Ishikawa (cell line): Measurements from ENCODE around the gene MAP3K10.

Experiments
- CREB1 ChIP-seq: IDR thresholded peaks from 2 replicates; pipeline ENCODE4 v1.6.1; 2012; ENCODE audit warnings: low read depth
- EGR1 ChIP-seq: IDR thresholded peaks from 2 replicates; pipeline ENCODE4 v1.6.1; 2012
- EP300 ChIP-seq: IDR thresholded peaks from 2 replicates; pipeline ENCODE4 v1.6.1; 2012; ENCODE audit warnings: borderline replicate concordance
- FOXM1 ChIP-seq: IDR thresholded peaks from 2 replicates; pipeline ENCODE4 v1.6.1; 2012; ENCODE audit warnings: low read depth, borderline replicate concordance
- MAX ChIP-seq: IDR thresholded peaks from 2 replicates; pipeline ENCODE4 v1.6.1; 2012
- NFIC ChIP-seq: IDR thresholded peaks from 2 replicates; pipeline ENCODE4 v1.6.1; 2012
- RAD21 ChIP-seq: IDR thresholded peaks from 2 replicates; pipeline ENCODE4 v1.6.1; 2012; ENCODE audit warnings: low read depth
- TAF1 ChIP-seq: IDR thresholded peaks from 2 replicates; pipeline ENCODE4 v1.6.1; 2012; ENCODE audit warnings: low read depth, mild to moderate bottlenecking
- TCF12 ChIP-seq: IDR thresholded peaks from 2 replicates; pipeline ENCODE4 v1.6.1; 2012; ENCODE audit warnings: low read depth
- USF1 ChIP-seq: IDR thresholded peaks from 2 replicates; pipeline ENCODE4 v1.6.1; 2012
- YY1 ChIP-seq: IDR thresholded peaks from 2 replicates; pipeline ENCODE4 v1.6.1; 2012; ENCODE audit warnings: low read depth
- ZBTB7A ChIP-seq: IDR thresholded peaks from 2 replicates; pipeline ENCODE4 v1.6.1; 2012; ENCODE audit warnings: low read depth
- TF ChIP-seq, protein P1 (sequence below): IDR thresholded peaks from 2 replicates; pipeline ENCODE4 v1.6.1; 2012; ENCODE audit warnings: low read depth, mild to moderate bottlenecking

The MAP3K10 gene

DNA sequence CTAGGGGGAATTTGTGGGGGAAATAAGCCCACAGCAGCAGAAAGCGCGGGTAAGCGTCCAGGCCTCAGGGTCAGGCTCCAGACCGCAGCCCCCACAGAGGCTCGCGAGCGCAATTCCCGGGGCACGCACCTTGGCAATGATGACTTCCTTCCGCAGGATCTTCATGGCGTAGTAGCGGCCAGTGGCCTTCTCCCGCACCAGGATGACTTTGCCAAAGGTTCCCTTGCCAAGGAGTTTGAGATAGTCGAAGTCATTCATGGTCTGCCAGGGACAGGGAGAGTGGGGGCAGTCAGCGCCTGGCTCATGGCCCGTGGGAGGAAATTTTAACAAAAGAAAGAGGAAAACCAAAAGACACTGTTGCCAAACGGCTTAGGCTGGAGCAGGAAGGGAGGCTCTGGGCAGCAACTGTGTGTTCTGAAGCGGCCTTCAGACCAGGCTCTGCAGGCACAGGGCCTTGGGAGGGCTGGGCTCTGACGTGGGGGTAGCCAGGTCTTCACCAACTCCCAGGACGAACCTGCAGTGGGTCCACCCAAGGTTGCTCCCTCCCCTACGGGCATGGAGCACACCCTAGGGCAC, 50.7 kb downstream of the MAP3K10 start:
- TF ChIP-seq USF1 = no peak
- TF ChIP-seq MAX = no peak
- no peak for TF ChIP-seq FOXM1
- TF ChIP-seq ZBTB7A = no peak
- TF ChIP-seq TAF1 = no peak
- TF ChIP-seq EP300 = no peak
- no peak for TF ChIP-seq CREB1

GRCh38 chr19:40242480-40242879, 51.3 kb downstream of the MAP3K10 start:
- TF ChIP-seq TAF1 = no peak
- TF ChIP-seq, protein P1, sequence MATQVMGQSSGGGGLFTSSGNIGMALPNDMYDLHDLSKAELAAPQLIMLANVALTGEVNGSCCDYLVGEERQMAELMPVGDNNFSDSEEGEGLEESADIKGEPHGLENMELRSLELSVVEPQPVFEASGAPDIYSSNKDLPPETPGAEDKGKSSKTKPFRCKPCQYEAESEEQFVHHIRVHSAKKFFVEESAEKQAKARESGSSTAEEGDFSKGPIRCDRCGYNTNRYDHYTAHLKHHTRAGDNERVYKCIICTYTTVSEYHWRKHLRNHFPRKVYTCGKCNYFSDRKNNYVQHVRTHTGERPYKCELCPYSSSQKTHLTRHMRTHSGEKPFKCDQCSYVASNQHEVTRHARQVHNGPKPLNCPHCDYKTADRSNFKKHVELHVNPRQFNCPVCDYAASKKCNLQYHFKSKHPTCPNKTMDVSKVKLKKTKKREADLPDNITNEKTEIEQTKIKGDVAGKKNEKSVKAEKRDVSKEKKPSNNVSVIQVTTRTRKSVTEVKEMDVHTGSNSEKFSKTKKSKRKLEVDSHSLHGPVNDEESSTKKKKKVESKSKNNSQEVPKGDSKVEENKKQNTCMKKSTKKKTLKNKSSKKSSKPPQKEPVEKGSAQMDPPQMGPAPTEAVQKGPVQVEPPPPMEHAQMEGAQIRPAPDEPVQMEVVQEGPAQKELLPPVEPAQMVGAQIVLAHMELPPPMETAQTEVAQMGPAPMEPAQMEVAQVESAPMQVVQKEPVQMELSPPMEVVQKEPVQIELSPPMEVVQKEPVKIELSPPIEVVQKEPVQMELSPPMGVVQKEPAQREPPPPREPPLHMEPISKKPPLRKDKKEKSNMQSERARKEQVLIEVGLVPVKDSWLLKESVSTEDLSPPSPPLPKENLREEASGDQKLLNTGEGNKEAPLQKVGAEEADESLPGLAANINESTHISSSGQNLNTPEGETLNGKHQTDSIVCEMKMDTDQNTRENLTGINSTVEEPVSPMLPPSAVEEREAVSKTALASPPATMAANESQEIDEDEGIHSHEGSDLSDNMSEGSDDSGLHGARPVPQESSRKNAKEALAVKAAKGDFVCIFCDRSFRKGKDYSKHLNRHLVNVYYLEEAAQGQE = no peak
- TF ChIP-seq RAD21 = no peak
- TF ChIP-seq MAX = no peak
- TF ChIP-seq ZBTB7A = no peak
- no peak for TF ChIP-seq EP300
- TF ChIP-seq TCF12 = no peak

- TF ChIP-seq EP300 (no peak), YY1 (no peak), TCF12 (no peak), USF1 (no peak)
Measured at GRCh38 chr19:40243181-40243580, 52.0 kb downstream of the MAP3K10 start.

- TF ChIP-seq YY1 (no peak), FOXM1 (no peak), RAD21 (no peak)
Measured at GRCh38 chr19:40244579-40245317, 53.5 kb downstream of the MAP3K10 start.

- TF ChIP-seq EGR1 (no peak), ZBTB7A (no peak), TAF1 (no peak), RAD21 (no peak)
Measured at GRCh38 chr19:40245506-40246128, 54.4 kb downstream of the MAP3K10 start.

DNA sequence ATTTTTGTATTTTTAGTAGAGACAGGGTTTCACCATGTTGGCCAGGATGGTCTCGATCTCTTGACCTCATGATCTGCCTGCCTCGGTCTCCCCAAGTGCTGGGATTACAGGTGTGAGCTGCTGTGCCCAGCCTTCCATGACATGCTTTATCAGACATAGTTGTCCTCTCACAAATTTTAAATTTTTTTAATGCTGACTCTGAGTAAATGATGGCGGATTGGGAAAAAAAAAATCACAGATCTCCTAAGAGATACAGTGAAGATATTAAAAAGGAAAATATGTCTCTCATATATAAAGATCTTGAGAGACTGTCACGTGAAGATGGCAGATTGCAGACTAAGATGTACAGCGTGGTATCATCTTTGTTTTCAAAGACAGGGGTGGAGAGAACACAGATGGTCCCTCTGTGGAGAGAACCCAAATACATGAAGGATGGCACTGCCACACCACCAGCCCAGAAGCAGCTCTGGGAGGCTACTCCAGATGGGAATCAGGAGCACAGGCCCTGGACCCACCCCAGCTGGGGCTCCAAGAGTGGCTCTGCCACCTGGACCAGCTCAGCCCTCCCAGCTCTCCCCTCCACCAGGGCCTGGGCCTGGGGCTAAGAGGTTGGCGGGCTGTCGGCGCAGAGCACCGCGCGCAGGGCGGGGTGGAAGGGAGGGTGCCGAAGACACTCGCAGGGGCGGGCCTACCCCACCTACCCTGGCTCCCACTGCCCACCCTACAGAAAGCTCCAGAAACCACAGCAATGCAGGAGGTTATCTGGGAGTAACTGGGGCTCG, 55.3 kb downstream of the MAP3K10 start:
- TF ChIP-seq MAX (no peak), CREB1 (no peak), EGR1 (no peak)

GRCh38 chr19:40247178-40247577, 56.0 kb downstream of the MAP3K10 start:
- no peak for TF ChIP-seq USF1
- no peak for TF ChIP-seq ZBTB7A
- no peak for TF ChIP-seq TAF1
- TF ChIP-seq MAX = no peak
- TF ChIP-seq YY1 = no peak
- TF ChIP-seq FOXM1 = no peak
- no peak for TF ChIP-seq RAD21
- TF ChIP-seq, protein P1 = no peak
- TF ChIP-seq EGR1 = no peak
- TF ChIP-seq TCF12 = no peak
- no peak for TF ChIP-seq CREB1
- TF ChIP-seq NFIC = no peak
